Esophagus mucosa (tissue), 1 donor: ENCODE data around the gene CFAP299. TPM values are rescaled to one million over a fixed set of nuclear protein-coding genes. Genes with fewer than 3 reads are reported as not detected.
"Not testable (repeated sequence)": the region's sequence is repeated elsewhere in the genome, so short reads cannot be mapped to it uniquely, and the experiment has no call there.

Experiments
- ATAC-seq: fragments of 200-7000 bp; cut with Tn5 transposase; one replicate; pipeline ENCODE4 v1.9.1; 2020
- total RNA-seq: library from RNA; stranded (reverse); gene quantifications from one replicate; pipeline ENCODE4 v1.2.4, GENCODE V29; 2023
- donor health status: DM: yes; HTN: yes; CAD: no.

Gene CFAP299
- total RNA-seq, 1 donor from 2014 or later, result not detected

- peak; percentile 69 for ATAC-seq
Observed at GRCh38 chr4:80393246-80393969, 57.9 kb downstream of the CFAP299 start.

GRCh38 chr4:80393970-80394250, 58.4 kb downstream of the CFAP299 start:
- no peak for ATAC-seq

- no peak for ATAC-seq
Observed at GRCh38 chr4:80407246-80407645, 71.7 kb downstream of the CFAP299 start.

GRCh38 chr4:80409809-80410208, 74.3 kb downstream of the CFAP299 start:
- ATAC-seq, result no peak

- ATAC-seq, result no peak
Observed at GRCh38 chr4:80412322-80412721, 76.8 kb downstream of the CFAP299 start.

- ATAC-seq, result no peak
Observed at GRCh38 chr4:80413086-80413485, 77.6 kb downstream of the CFAP299 start.

- no peak for ATAC-seq
Observed at GRCh38 chr4:80417019-80417418, 81.5 kb downstream of the CFAP299 start.

- ATAC-seq, result no peak
Observed at GRCh38 chr4:80419946-80420345, 84.4 kb downstream of the CFAP299 start.

- no peak for ATAC-seq
Observed at GRCh38 chr4:80420638-80421037, 85.1 kb downstream of the CFAP299 start.

- no peak for ATAC-seq
Observed at GRCh38 chr4:80422727-80423404, 87.3 kb downstream of the CFAP299 start.

- ATAC-seq, result no peak
Observed at GRCh38 chr4:80423553-80424224, 88.2 kb downstream of the CFAP299 start.

GRCh38 chr4:80424225-80424581, 88.7 kb downstream of the CFAP299 start:
- ATAC-seq, result no peak

GRCh38 chr4:80425124-80426100, 89.9 kb downstream of the CFAP299 start:
- ATAC-seq, result no peak

GRCh38 chr4:80431203-80431965, 95.9 kb downstream of the CFAP299 start:
- no peak for ATAC-seq

GRCh38 chr4:80434238-80434637, 98.7 kb downstream of the CFAP299 start:
- no peak for ATAC-seq

GRCh38 chr4:80438016-80438415, 102.5 kb downstream of the CFAP299 start:
- ATAC-seq, result no peak

GRCh38 chr4:80439294-80440061, 103.9 kb downstream of the CFAP299 start:
- not testable (repeated sequence) for ATAC-seq

GRCh38 chr4:80446248-80446647, 110.7 kb downstream of the CFAP299 start:
- no peak for ATAC-seq

GRCh38 chr4:80446664-80447063, 111.1 kb downstream of the CFAP299 start:
- ATAC-seq, result no peak

- no peak for ATAC-seq
Observed at GRCh38 chr4:80447493-80447892, 112.0 kb downstream of the CFAP299 start.

GRCh38 chr4:80448056-80448455, 112.5 kb downstream of the CFAP299 start:
- ATAC-seq, result no peak
